GM12891 (cell line): ENCODE results near the gene CACNG5.

Experiments
- DNase-seq: peaks from one replicate; pipeline ENCODE4 v3.0.0; 2011; ENCODE audit warnings: low spot score; ENCODE audit not compliant: insufficient read length
- FAIRE-seq: peaks from 2 replicates; lab custom pipeline; 2011; peaks lifted over from hg19 to GRCh38; lab: Jason Lieb, UNC
- PAX5 ChIP-seq: IDR thresholded peaks from 2 replicates; pipeline ENCODE4 v1.6.1; 2011; ENCODE audit warnings: low read length, moderate library complexity, mild to moderate bottlenecking; ENCODE audit not compliant: insufficient read depth, severe bottlenecking
- POLR2A ChIP-seq: IDR thresholded peaks from 2 replicates; pipeline ENCODE4 v1.6.1; 2011; ENCODE audit warnings: low read depth, low read length, control low read depth
- POLR2AphosphoS5 ChIP-seq: IDR thresholded peaks from 2 replicates; pipeline ENCODE4 v1.6.1; 2011; ENCODE audit warnings: low read depth, low read length, control low read depth
- POU2F2 ChIP-seq: IDR thresholded peaks from 2 replicates; pipeline ENCODE4 v1.6.1; 2011; ENCODE audit warnings: low read depth, mild to moderate bottlenecking, control low read depth, low read length, moderate library complexity
- SPI1 ChIP-seq: IDR thresholded peaks from 2 replicates; pipeline ENCODE4 v1.6.1; 2011; ENCODE audit warnings: low read depth, low read length, control low read depth
- TAF1 ChIP-seq: IDR thresholded peaks from 2 replicates; pipeline ENCODE4 v1.6.1; 2011; ENCODE audit warnings: low read depth, low read length, control low read depth

CACNG5 gene

GRCh38 chr17:66819466-66819865 is 15.5 kb upstream of the CACNG5 start:
- DNase-seq (no peak), FAIRE-seq (no peak)
- no peak for TF ChIP-seq POLR2AphosphoS5
- TF ChIP-seq SPI1: no peak
- no peak for TF ChIP-seq PAX5
- TF ChIP-seq POLR2A: no peak
- TF ChIP-seq POU2F2: no peak
- TF ChIP-seq TAF1: no peak

GRCh38 chr17:66822009-66822408 is 12.9 kb upstream of the CACNG5 start:
- no peak for TF ChIP-seq PAX5
- no peak for TF ChIP-seq SPI1
- TF ChIP-seq POLR2A: no peak
- TF ChIP-seq POLR2AphosphoS5: no peak
- TF ChIP-seq POU2F2: no peak
- no peak for TF ChIP-seq TAF1
- DNase-seq (no peak), FAIRE-seq (no peak)

GRCh38 chr17:66826856-66827255 is 8.1 kb upstream of the CACNG5 start:
- no peak for DNase-seq
- TF ChIP-seq POLR2AphosphoS5: no peak
- TF ChIP-seq POU2F2: no peak
- no peak for TF ChIP-seq TAF1
- no peak for TF ChIP-seq PAX5
- no peak for TF ChIP-seq POLR2A
- no peak for TF ChIP-seq SPI1
- FAIRE-seq: no peak

GRCh38 chr17:66829386-66829864 is 5.5 kb upstream of the CACNG5 start:
- TF ChIP-seq SPI1 (no peak), TAF1 (no peak), POU2F2 (no peak), PAX5 (no peak), POLR2AphosphoS5 (no peak), POLR2A (no peak)

GRCh38 chr17:66829883-66830282 is 5.0 kb upstream of the CACNG5 start:
- FAIRE-seq (no peak), DNase-seq (no peak)
- TF ChIP-seq SPI1: no peak
- TF ChIP-seq POLR2A: no peak
- no peak for TF ChIP-seq POU2F2
- no peak for TF ChIP-seq PAX5
- TF ChIP-seq POLR2AphosphoS5: no peak
- TF ChIP-seq TAF1: no peak

More at GRCh38 chr17:66829386-66829864, 5.5 kb upstream of the CACNG5 start:
- no peak for DNase-seq
- no peak for FAIRE-seq

GRCh38 chr17:66830451-66830850 is 4.5 kb upstream of the CACNG5 start:
- DNase-seq (no peak), FAIRE-seq (no peak)
- TF ChIP-seq POLR2AphosphoS5 (no peak), POU2F2 (no peak), PAX5 (no peak), SPI1 (no peak), POLR2A (no peak)

GRCh38 chr17:66831383-66832210 is 3.3 kb upstream of the CACNG5 start:
- no peak for DNase-seq
- FAIRE-seq: no peak
- TF ChIP-seq POU2F2 (no peak), POLR2AphosphoS5 (no peak), PAX5 (no peak), SPI1 (no peak), POLR2A (no peak)

- TF ChIP-seq PAX5 (no peak), TAF1 (no peak), POLR2AphosphoS5 (no peak), SPI1 (no peak), POU2F2 (no peak), POLR2A (no peak)
- DNase-seq: no peak
- FAIRE-seq: no peak
These were observed 1.7 kb upstream of the CACNG5 start for GRCh38 chr17:66833201-66833600.

GRCh38 chr17:66834426-66834918 is 445 bp upstream of the CACNG5 start:
- no peak for FAIRE-seq
- DNase-seq: no peak
- TF ChIP-seq POLR2AphosphoS5 (no peak), POU2F2 (no peak), PAX5 (no peak), POLR2A (no peak), TAF1 (no peak), SPI1 (no peak)

- no peak for DNase-seq
- FAIRE-seq: no peak
- TF ChIP-seq POLR2AphosphoS5 (no peak), POU2F2 (no peak), PAX5 (no peak), POLR2A (no peak), SPI1 (no peak), TAF1 (no peak)
These were observed 559 bp downstream of the CACNG5 start for GRCh38 chr17:66835476-66835875.
